Measurements from ENCODE around the gene FBXO42.

Gene FBXO42

GRCh38 chr1:16213013-16213412 is 139.3 kb downstream of the FBXO42 start:
- Histone ChIP-seq H3K4me2 (ENCODE audit: low read length) (no peak overlapping the region), H3K36me3 (ENCODE audit: insufficient read depth, low read length) (no peaks in the 10 kb centered on the region), H3K9me3 (ENCODE audit: low read length) (no peaks in the 10 kb centered on the region), H3F3A (ENCODE audit: insufficient read depth, low read length) (no peaks in the 10 kb centered on the region), H4K20me1 (ENCODE audit: insufficient read depth, low read length) (no peaks in the 10 kb centered on the region), H3K4me3 (ENCODE audit: low read depth, low read length, poor library complexity, severe bottlenecking) (no peak overlapping the region), H3K9ac (ENCODE audit: low read length) (no peak overlapping the region), H2AFZ (ENCODE audit: low read length) (no peak overlapping the region), H3K27me3 (ENCODE audit: insufficient read depth, low read length) (peaks cover 9% of the 10 kb centered on the region; the same call in 1 of the 2 replicates), H3K79me2 (ENCODE audit: insufficient read depth, low read length) (no peaks in the 10 kb centered on the region), H3K27ac (ENCODE audit: low read depth, low read length, poor library complexity, severe bottlenecking) (no peak overlapping the region), H3K4me1 (ENCODE audit: insufficient read depth, low read length, severe bottlenecking) (peaks cover 10% of the 10 kb centered on the region), H3K9me2 (ENCODE audit: low read depth, low read length) (no peaks in the 10 kb centered on the region)
- TF ChIP-seq EZH2 (IDR thresholded peaks at IDR 0.05; ENCODE audit: borderline replicate concordance, low read length) (no peak), CTCF (IDR thresholded peaks at IDR 0.05; ENCODE audit: low read length) (no peak)

- Histone ChIP-seq H3K27ac (ENCODE audit: low read depth, low read length, poor library complexity, severe bottlenecking) (no peak within 1 kb of the TSS), H3F3A (ENCODE audit: insufficient read depth, low read length) (no peaks in the 10 kb centered on the region), H3K9me3 (ENCODE audit: low read length) (no peaks in the 10 kb centered on the region), H3K4me3 (ENCODE audit: low read depth, low read length, poor library complexity, severe bottlenecking) (no peak within 1 kb of the TSS), H3K9ac (ENCODE audit: low read length) (no peak within 1 kb of the TSS), H3K4me2 (ENCODE audit: low read length) (no peak within 1 kb of the TSS), H3K79me2 (ENCODE audit: insufficient read depth, low read length) (no peaks in the 10 kb centered on the region), H3K9me2 (ENCODE audit: low read depth, low read length) (no peaks in the 10 kb centered on the region), H3K4me1 (ENCODE audit: insufficient read depth, low read length, severe bottlenecking) (peaks cover 10% of the 10 kb centered on the region), H4K20me1 (ENCODE audit: insufficient read depth, low read length) (no peaks in the 10 kb centered on the region), H3K27me3 (ENCODE audit: insufficient read depth, low read length) (peaks cover 9% of the 10 kb centered on the region; the same call in 1 of the 2 replicates), H3K36me3 (ENCODE audit: insufficient read depth, low read length) (no peaks in the 10 kb centered on the region), H2AFZ (ENCODE audit: low read length) (no peak within 1 kb of the TSS)
- TF ChIP-seq CTCF (IDR thresholded peaks at IDR 0.05; ENCODE audit: low read length) (no peak), EZH2 (IDR thresholded peaks at IDR 0.05; ENCODE audit: borderline replicate concordance, low read length) (no peak)
Observed at GRCh38 chr1:16212251-16212961, 139.9 kb downstream of the FBXO42 start, which contains the start of gene ARHGEF19. ARHGEF19 (minus strand) TSS chr1:16212652; CDS start chr1:16209054, 3,598 bp downstream.

GRCh38 chr1:16211824-16212223 is 140.5 kb downstream of the FBXO42 start:
- Histone ChIP-seq H3K4me1 (ENCODE audit: insufficient read depth, low read length, severe bottlenecking) (peaks cover 6% of the 10 kb centered on the region), H3K36me3 (ENCODE audit: insufficient read depth, low read length) (no peaks in the 10 kb centered on the region), H3K9me3 (ENCODE audit: low read length) (no peaks in the 10 kb centered on the region), H3K4me2 (ENCODE audit: low read length) (no peak overlapping the region), H3K79me2 (ENCODE audit: insufficient read depth, low read length) (no peaks in the 10 kb centered on the region), H3K9me2 (ENCODE audit: low read depth, low read length) (no peaks in the 10 kb centered on the region), H3K9ac (ENCODE audit: low read length) (no peak overlapping the region), H4K20me1 (ENCODE audit: insufficient read depth, low read length) (no peaks in the 10 kb centered on the region), H3K27me3 (ENCODE audit: insufficient read depth, low read length) (peaks cover 9% of the 10 kb centered on the region; the same call in 1 of the 2 replicates), H3K27ac (ENCODE audit: low read depth, low read length, poor library complexity, severe bottlenecking) (no peak overlapping the region), H2AFZ (ENCODE audit: low read length) (no peak overlapping the region), H3K4me3 (ENCODE audit: low read depth, low read length, poor library complexity, severe bottlenecking) (no peak overlapping the region), H3F3A (ENCODE audit: insufficient read depth, low read length) (no peaks in the 10 kb centered on the region)
- TF ChIP-seq EZH2 (IDR thresholded peaks at IDR 0.05; ENCODE audit: borderline replicate concordance, low read length) (no peak), CTCF (IDR thresholded peaks at IDR 0.05; ENCODE audit: low read length) (no peak)

Data from OCI-LY1 (cell line).